DMS 273 treated with DMSO at 0.1 percent for 48 hours (cell line): Measurements from ENCODE around the gene PRKX.
A peak's percentile ranks its signal among the peaks of the same experiment; 100 is the strongest.
"Not testable (repeated sequence)": the region's sequence is repeated elsewhere in the genome, so short reads cannot be mapped to it uniquely, and the experiment has no call there.

Experiments
- DNase-seq: peaks from one replicate; lab custom pipeline; 2025; lab: John Stamatoyannopoulos, UW

Gene PRKX

GRCh38 chrX:3577551-3577950 lies 135.9 kb downstream of the PRKX start:
- DNase-seq, result peak; percentile 78

GRCh38 chrX:3576886-3577501 lies 136.5 kb downstream of the PRKX start:
- DNase-seq, result peak; percentile 93

DNA sequence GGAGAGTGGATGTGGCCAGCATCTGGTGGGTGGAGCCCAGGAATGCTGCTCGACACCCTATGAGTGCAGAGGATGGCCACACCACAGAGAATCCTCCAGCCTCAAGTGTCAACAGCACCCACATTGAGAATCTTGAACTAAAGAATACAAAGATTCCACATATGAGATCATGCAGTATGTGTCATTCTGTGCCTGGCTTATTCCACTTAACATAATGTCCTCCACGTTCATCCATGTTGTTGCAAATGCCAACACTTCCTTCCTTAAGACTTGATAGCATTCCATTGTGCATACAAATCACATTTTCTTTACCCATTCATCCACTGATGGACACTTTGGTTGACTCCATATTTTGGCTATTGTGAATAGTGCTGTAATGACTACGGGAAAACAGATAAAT lies 145.8 kb downstream of the PRKX start:
- DNase-seq, result no peak

DNA sequence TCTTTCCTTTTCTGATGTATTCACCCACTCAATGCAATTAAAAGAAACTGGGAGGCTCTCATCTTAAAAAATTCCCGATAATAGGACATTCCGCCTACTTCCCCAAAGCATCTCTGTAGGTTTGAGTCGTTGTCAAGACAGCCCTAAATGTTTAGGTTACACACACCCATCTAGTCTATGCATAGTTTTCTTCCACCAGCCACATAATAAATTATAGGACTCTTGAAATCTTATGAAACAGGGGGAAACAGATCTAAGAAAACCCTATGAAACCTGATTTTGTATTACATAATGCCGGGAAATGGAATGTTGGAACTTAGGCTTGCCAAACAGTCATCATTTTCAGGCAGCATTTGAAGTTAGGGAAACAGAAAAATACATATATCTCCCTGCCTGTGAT lies 150.0 kb downstream of the PRKX start:
- no peak for DNase-seq

GRCh38 chrX:3560010-3560409 lies 153.4 kb downstream of the PRKX start:
- not testable (repeated sequence) for DNase-seq
